ENCODE data around the gene CEP97.
"Not testable (repeated sequence)": the region's sequence is repeated elsewhere in the genome, so short reads cannot be mapped to it uniquely, and the experiment has no call there.

The CEP97 gene

DNA sequence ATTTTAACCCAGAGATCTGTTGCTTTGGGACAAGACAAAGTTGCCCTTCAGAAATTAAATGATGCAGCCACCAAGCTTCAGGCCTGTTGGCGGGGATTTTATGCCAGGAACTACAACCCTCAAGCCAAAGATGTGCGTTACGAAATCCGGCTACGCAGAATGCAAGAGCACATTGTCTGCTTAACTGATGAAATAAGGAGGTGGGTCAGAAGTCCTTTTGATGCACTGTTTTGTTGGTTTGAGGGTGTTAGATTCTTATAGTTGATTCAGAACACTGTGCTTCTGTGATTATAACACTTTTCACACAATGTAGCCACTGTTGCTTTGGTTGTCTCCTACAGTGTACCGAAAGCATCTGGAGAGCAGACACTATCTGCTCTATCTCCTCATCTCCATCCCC, 33.8 kb downstream of the CEP97 start:
- DNase-seq (ENCODE audit: low read depth): no peak
- TF ChIP-seq, protein P1, sequence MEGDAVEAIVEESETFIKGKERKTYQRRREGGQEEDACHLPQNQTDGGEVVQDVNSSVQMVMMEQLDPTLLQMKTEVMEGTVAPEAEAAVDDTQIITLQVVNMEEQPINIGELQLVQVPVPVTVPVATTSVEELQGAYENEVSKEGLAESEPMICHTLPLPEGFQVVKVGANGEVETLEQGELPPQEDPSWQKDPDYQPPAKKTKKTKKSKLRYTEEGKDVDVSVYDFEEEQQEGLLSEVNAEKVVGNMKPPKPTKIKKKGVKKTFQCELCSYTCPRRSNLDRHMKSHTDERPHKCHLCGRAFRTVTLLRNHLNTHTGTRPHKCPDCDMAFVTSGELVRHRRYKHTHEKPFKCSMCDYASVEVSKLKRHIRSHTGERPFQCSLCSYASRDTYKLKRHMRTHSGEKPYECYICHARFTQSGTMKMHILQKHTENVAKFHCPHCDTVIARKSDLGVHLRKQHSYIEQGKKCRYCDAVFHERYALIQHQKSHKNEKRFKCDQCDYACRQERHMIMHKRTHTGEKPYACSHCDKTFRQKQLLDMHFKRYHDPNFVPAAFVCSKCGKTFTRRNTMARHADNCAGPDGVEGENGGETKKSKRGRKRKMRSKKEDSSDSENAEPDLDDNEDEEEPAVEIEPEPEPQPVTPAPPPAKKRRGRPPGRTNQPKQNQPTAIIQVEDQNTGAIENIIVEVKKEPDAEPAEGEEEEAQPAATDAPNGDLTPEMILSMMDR (IDR thresholded peaks at IDR 0.05; ENCODE audit: insufficient read depth, low read depth, low read length, missing control alignments): no peak

DNA sequence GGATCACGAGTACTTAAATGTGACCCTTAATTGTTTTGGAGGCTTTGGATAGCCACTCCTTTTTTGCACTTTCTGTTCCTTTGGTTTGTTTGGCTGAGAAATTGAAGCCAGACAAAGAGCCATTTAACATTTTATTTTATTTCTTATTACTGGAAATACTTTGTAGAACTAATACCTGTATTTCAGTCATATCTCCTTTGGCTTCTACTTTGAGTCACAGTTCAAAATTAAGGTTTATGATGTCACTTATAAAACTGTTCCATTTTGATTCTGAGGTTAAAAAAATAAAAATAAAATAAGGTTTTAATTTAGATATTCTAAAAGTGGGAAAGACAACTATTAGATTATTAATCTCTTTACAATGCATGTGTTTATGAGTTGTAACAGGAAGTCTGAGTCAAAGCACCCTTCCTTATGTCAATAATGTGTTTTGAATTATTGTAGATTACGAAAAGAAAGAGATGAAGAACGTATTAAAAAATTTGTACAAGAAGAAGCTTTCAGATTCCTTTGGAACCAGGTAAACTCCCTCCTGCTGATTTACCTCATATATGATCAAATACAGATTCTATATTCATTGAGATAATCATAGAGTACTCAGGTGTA, 37.7 kb downstream of the CEP97 start:
- TF ChIP-seq, protein P1 (IDR thresholded peaks at IDR 0.05; ENCODE audit: insufficient read depth, low read depth, low read length, missing control alignments): no peak
- no peak for DNase-seq (ENCODE audit: low read depth)
- H3K4me3 ChIP-seq (ENCODE audit: low read depth, low read length): no peak overlapping the region

More for the DNA sequence above, 33.8 kb downstream of the CEP97 start:
- no peak overlapping the region for H3K4me3 ChIP-seq (ENCODE audit: low read depth, low read length)

DNA sequence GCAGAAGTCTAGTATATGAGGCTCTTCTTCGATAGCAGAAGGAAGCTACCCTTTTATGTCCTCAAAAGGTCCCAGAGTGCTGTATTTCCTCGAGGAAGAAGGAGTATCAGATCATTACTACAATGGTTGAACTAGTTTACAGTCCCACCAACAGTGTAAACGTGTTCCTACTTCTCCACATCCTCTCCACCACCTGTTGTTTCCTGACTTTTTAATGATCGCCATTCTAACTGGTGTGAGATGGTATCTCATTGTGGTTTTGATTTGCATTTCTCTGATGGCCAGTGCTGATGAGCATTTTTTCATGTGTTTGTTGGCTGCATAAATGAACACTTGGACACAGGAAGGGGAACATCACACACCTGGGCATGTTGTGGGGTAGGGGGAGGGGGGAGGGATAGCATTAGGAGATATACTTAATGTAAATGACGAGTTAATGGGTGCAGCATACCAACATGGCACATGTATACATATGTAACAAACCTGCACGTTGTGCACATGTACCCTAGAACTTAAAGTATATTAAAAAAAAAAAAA, 53.4 kb downstream of the CEP97 start:
- not testable (repeated sequence) for H3K4me3 ChIP-seq (ENCODE audit: low read depth, low read length); DNase-seq (ENCODE audit: low read depth)

DNA sequence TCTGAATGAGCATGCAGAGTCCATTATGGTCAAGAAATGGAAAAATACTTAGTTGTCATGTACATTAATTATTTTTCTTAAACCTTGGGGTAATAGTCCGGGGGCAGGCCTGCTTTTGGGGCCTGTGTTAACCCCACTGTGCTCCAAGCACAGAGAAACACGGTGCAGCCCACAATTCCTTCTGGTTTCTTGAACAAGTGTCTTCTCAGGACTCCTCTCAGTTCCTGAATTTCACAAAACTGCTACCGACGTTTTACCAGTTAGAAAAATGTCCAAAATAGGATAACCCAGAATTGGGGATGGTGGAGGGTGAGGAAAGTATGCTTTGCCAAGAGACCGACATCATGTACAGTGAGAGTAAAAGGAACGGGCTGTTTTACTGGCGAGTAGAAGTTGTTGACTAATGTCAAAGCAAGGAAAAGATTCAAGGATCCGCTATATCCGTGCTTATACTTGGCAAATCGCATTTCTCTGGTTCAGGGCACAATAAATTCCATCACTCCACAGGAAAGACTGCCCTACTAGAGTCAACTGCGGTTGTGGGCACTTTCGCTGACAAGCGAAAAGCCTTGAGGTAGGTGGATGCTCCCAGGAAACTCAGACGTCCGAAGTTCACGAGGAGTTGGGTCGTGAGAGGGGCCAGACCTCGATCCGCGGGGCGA, 54.1 kb downstream of the CEP97 start:
- no peak for DNase-seq (ENCODE audit: low read depth)
- peak overlapping the region; percentile 81 for H3K4me3 ChIP-seq (ENCODE audit: low read depth, low read length)
- TF ChIP-seq, protein P1 (IDR thresholded peaks at IDR 0.05; ENCODE audit: insufficient read depth, low read depth, low read length, missing control alignments): no peak

DNA sequence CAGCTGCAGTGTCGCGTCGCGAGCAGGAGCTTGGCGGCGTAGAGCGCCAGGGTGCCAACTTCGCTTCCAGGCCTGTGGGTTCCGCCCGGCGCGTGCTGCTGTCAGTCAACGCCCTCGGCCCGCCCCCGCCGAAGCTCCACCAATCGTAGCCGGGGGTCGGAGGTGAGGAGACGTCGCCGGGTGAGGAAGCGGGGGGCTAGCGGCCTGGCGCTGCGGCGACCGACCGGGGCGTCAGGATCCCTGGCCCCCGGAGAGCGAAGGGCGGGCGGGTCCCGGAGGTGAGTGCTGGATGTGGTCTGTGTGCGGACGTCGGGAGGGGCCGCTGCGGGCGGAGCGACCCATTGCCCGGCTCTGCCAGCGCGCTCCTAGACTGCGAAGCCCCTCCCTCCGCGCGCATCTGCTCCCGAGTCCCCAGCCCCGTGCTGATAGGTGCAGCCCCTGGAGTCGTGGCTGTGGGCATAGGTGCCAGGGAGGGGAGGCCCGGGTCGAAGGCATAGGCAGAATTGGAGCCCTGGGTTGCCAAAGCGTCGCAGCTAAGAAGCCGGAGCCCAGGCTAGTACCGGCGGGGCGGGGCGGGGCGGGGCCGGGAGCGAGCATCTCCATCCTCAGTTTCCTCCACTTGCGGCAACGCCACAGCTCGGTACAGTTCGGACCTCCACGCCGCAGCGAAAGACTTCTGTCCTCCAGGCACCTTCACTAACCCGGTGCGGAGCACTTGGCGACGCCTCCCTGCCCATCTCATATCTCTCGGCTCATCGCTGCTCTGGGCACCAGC, 54.8 kb downstream of the CEP97 start, which contains the start of gene NXPE3:
NXPE3 (plus strand) TSS at position 165 of the 775 bp plus-strand sequence. CDS start 6,386 bp downstream, outside the sequence.
- peak; percentile 92 for DNase-seq (ENCODE audit: low read depth)
- TF ChIP-seq, protein P1 (IDR thresholded peaks at IDR 0.05; ENCODE audit: insufficient read depth, low read depth, low read length, missing control alignments): no peak
- H3K4me3 ChIP-seq (ENCODE audit: low read depth, low read length): peak within 1 kb of the TSS; percentile 81

DNA sequence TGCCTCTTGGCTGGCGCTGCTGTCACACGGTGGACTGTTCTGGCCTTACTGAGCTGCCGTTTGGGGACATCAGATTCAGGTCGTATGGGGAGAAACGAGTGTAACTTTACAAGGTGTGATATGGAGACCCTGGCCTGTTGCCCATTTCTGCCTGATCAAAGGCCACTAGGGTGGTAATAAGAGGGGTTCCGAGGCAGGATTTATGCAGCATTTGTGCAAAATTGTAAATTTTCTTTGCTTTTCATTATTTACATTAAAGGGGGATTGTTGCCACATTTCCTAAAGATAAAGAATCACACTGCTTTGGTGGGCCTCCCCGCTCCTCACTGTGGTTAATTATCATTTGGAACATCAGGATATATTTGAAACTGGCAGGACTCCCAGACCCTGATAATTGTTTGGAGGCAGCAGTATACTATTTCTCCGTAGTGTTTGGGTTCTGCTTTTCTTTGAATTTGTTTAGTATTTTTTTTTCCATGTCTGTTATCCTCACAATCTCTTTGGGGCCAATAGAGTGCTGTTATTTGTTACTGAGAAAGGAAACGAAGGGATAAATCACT, 55.5 kb downstream of the CEP97 start:
- TF ChIP-seq, protein P1 (IDR thresholded peaks at IDR 0.05; ENCODE audit: insufficient read depth, low read depth, low read length, missing control alignments): no peak
- H3K4me3 ChIP-seq (ENCODE audit: low read depth, low read length): peak overlapping the region; percentile 81
- no peak for DNase-seq (ENCODE audit: low read depth)

DNA sequence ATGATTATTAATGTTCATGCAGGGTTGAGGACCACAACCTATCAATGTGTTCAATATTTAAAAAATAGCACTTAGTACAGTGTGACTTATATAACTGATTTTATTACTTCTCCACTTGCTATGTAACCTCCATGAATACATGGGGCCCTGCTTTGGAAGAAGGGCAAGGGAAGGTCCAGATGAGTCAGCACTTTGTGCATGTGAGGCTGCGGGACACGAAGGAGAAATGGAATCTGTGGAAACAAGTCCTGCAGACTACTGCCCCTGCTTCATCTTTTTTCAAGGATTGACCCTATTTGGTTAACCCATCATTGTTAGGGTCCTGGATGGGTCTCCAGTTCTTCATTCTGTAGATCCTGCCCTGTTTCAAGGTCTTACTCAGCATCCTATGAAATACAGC, 56.2 kb downstream of the CEP97 start:
- no peak overlapping the region for H3K4me3 ChIP-seq (ENCODE audit: low read depth, low read length)
- no peak for DNase-seq (ENCODE audit: low read depth)
- TF ChIP-seq, protein P1 (IDR thresholded peaks at IDR 0.05; ENCODE audit: insufficient read depth, low read depth, low read length, missing control alignments): no peak
